Activated CD8-positive, alpha-beta T cell treated with anti-CD3 and anti-CD28 coated beads, Interleukin-2, amount 10 ng/mL, durations not matched to agents 7 days and 5 days (primary cell): ENCODE measurements around the gene IL24. TPM values are rescaled to one million over a fixed set of nuclear protein-coding genes. Genes with fewer than 3 reads are reported as not detected.
"Not testable (repeated sequence)": the region's sequence is repeated elsewhere in the genome, so short reads cannot be mapped to it uniquely, and the experiment has no call there.

Experiments used
- ATAC-seq: fragments of 150-1000 bp; cut with Tn5 transposase; one replicate; pipeline ENCODE4 v1.10.0; 2021; ENCODE audit warnings: moderate library complexity
- CTCF ChIA-PET: fragments of 350-600 bp; sonication (Branson Sonifier 250); formaldehyde crosslinking; loops from one replicate; lab custom pipeline; 2021; ENCODE audit warnings: antibody characterized with exemption; lab: Charles Lee
- POLR2A ChIA-PET: fragments of 350-600 bp; sonication (Branson Sonifier 250); formaldehyde crosslinking; loops from one replicate; lab custom pipeline; 2021; ENCODE audit warnings: antibody characterized with exemption; lab: Charles Lee
- DNase-seq: peaks from one replicate; pipeline ENCODE4 v3.0.0-alpha.2; 2020
- H3K27ac Mint-ChIP-seq: one replicate; pipeline ENCODE4 v1.8.0; 2021; ENCODE audit warnings: mild to moderate bottlenecking, mixed read lengths
- H3K27me3 Mint-ChIP-seq: one replicate; pipeline ENCODE4 v1.8.0; 2021; ENCODE audit warnings: low read depth, mixed read lengths
- H3K36me3 Mint-ChIP-seq: one replicate; pipeline ENCODE4 v1.8.0; 2021; ENCODE audit warnings: low read depth, mixed read lengths
- H3K4me1 Mint-ChIP-seq: one replicate; pipeline ENCODE4 v1.8.0; 2021; ENCODE audit warnings: low read depth, mixed read lengths
- H3K4me3 Mint-ChIP-seq: one replicate; pipeline ENCODE4 v1.8.0; 2021; ENCODE audit warnings: mild to moderate bottlenecking, mixed read lengths
- H3K9me3 Mint-ChIP-seq: one replicate; pipeline ENCODE4 v1.8.0; 2022; ENCODE audit warnings: mixed read lengths; ENCODE audit not compliant: insufficient read depth
- total RNA-seq, 2 experiments: library from RNA; stranded (reverse); gene quantifications; one replicate each; pipeline ENCODE4 v1.2.3, GENCODE V29; 2021

IL24 gene, protein sequence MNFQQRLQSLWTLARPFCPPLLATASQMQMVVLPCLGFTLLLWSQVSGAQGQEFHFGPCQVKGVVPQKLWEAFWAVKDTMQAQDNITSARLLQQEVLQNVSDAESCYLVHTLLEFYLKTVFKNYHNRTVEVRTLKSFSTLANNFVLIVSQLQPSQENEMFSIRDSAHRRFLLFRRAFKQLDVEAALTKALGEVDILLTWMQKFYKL
- not detected for total RNA-seq

DNA sequence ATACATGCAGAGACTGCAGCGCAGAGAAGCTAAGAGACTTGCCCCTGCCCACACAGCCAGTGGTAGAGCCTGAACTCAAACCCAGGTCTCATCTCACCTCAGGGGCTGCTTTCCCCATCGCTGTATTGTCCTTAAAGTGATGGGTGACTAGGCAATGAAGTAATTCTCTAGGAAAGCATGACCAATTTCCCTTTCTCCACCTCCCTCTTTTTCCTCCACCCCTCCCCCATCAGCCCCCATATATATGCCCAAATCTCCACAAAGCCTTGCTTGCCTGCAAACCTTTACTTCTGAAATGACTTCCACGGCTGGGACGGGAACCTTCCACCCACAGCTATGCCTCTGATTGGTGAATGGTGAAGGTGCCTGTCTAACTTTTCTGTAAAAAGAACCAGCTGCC is at the start of gene IL24:
Gene IL24, plus strand, starts transcription at position 269 of the 400 bp plus-strand sequence. CDS start 390 bp downstream, outside the sequence.
- no peaks in the 10 kb centered on the region for H3K36me3 Mint-ChIP-seq
- POLR2A ChIA-PET = no interaction called here
- no peak within 1 kb of the TSS for H3K4me3 Mint-ChIP-seq
- H3K27me3 Mint-ChIP-seq = peaks cover 2% of the 10 kb centered on the region
- H3K4me1 Mint-ChIP-seq = peaks cover 5% of the 10 kb centered on the region
- H3K27ac Mint-ChIP-seq = no peak within 1 kb of the TSS
- no peak for DNase-seq
- ATAC-seq = no peak
- no peaks in the 10 kb centered on the region for H3K9me3 Mint-ChIP-seq
- CTCF ChIA-PET = interaction anchor here (0.9 to 2.3 kb wide), 10 partner anchors 9 to 262 kb away, joined by 3 to 11 read pairs (median 6); partner anchors contain the start of genes DYRK3 and IL20

DNA sequence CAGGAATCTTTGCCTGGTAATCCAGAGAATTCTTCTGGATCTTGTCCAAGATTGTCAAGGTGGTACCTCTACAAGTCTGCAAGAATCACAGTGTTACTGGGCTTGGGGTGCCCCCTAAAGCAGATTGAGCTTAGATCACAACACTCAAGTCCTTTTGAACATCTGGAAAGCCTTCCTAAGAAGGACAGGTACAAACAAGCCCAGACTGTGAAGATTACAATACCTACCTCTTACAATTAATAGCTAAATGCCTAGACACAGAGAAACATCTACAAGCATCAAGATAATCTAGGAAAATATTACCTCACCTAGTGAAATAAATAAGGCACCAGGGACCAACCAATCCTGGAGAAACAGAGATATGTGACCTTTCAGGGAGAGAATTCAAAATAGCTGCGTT is 49.3 kb upstream of the IL24 start:
- DNase-seq = no peak
- Mint-ChIP-seq H3K9me3 (no peaks in the 10 kb centered on the region), H3K4me1 (no peaks in the 10 kb centered on the region), H3K36me3 (no peaks in the 10 kb centered on the region), H3K27ac (no peak overlapping the region), H3K4me3 (no peak overlapping the region), H3K27me3 (peaks cover 30% of the 10 kb centered on the region)
- no peak for ATAC-seq
- ChIA-PET CTCF (interaction anchor here (0.8 to 2.7 kb wide), 11 partner anchors 10 to 122 kb away, joined by 3 to 12 read pairs (median 6); partner anchors contain the start of gene IL20), POLR2A (no interaction called here)

DNA sequence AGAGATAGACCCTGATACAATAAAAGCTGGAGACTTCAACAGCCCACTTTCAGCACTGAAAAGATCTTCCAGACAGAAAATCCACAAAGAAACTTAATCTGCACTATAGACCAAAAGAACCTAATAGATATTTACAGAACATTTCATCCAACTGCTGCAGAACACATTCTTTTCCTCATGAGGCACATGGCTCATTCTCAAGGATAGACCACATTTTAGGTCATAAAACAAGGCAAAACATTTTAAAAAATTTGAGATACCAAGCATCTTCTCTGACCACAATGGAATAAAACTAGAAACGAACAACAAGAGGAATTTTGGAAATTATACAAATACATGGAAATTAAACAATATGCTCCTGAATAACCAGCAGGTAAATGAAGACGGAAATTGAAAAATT is 46.8 kb upstream of the IL24 start:
- Mint-ChIP-seq H3K27ac (no peak overlapping the region), H3K9me3 (no peaks in the 10 kb centered on the region), H3K4me1 (no peaks in the 10 kb centered on the region), H3K36me3 (no peaks in the 10 kb centered on the region), H3K4me3 (no peak overlapping the region), H3K27me3 (peaks cover 35% of the 10 kb centered on the region)
- DNase-seq (no peak), ATAC-seq (no peak)
- POLR2A ChIA-PET = no interaction called here
- CTCF ChIA-PET = interaction anchor here (1.1 to 1.5 kb wide), 2 partner anchors 62 to 116 kb away, joined by 3 to 5 read pairs; no protein-coding TSS in a partner anchor

DNA sequence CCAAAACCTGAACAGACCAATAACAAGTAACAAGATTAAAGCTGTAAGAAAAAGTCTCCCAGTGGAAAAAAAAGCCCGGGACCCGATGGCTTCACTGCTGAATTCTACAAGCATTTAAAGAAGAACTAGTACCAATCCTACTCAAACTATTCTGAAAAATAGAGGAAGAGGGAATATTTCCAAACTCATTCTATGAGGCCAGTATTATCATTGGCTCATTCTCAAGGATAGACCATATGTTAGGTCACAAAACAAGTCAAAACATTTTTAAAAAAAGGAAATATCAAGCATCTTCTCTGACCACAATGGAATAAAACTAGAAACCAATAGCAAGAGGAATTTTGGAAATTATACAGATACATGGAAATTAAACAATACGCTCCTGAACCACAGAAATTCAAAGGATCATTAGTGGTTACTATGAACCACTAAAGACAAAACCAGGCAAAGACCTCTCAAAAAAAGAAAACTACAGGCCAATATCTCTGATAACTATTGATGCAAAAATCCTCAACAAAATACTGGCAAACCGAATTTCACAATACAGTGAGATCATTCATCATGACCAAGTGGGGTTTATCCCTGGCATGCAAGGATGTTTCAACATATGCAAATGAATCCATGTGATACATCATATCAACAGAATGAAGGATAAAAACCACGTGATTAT is 45.8 kb upstream of the IL24 start:
- Mint-ChIP-seq H3K4me1 (peaks cover 6% of the 10 kb centered on the region), H3K27me3 (peaks cover 36% of the 10 kb centered on the region), H3K4me3 (no peak overlapping the region), H3K36me3 (no peaks in the 10 kb centered on the region), H3K27ac (no peak overlapping the region), H3K9me3 (no peaks in the 10 kb centered on the region)
- ChIA-PET POLR2A (no interaction called here), CTCF (interaction anchor here (1.1 to 1.5 kb wide), 2 partner anchors 61 to 117 kb away, joined by 3 to 5 read pairs; no protein-coding TSS in a partner anchor)
- DNase-seq = no peak
- no peak for ATAC-seq

DNA sequence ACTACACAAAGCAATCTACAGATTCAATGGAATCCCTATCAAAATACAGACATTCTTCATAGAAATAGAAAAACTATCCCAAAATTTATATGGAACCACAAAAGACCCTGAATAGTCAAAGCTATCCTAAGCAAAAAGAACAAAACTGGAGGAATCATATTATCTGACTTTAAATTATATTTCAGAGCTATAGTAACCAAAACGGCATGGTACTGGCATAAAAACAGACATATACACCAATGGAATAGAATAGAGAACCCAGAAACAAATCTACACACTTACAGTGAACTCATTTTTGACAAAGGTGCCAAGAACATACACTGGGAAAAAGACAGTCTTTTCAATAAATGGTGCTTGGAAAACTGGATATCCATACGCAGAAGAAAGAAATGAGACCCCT is 44.6 kb upstream of the IL24 start:
- ATAC-seq, H3K4me3 Mint-ChIP-seq, H3K4me1 Mint-ChIP-seq, H3K9me3 Mint-ChIP-seq, H3K27ac Mint-ChIP-seq, H3K36me3 Mint-ChIP-seq, POLR2A ChIA-PET, DNase-seq: not testable (repeated sequence)
- CTCF ChIA-PET = interaction anchor here (1.2 to 4.5 kb wide), 3 partner anchors 12 to 81 kb away, joined by 3 to 17 read pairs (median 4); partner anchors contain the start of gene IL20
- peaks cover 36% of the 10 kb centered on the region for H3K27me3 Mint-ChIP-seq

DNA sequence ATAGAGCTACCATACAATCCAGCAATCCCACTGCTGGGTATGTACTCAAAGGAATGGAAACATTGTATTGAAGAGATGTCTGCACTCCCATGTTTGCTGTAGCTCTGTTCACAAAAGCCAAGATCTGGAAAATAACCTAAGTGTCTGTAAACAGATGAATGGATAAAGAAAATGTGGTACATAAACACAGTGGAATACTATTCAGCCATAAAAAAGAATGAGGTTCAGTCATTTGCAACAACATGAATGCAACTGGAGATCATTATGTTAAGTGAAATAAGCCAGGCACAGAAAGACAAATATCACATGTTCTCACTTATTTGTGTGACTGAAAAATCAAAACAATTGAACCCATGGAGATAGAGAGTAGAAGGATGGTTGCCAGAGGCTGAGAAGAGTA is 43.5 kb upstream of the IL24 start:
- DNase-seq, H3K4me1 Mint-ChIP-seq, ATAC-seq, H3K36me3 Mint-ChIP-seq, H3K4me3 Mint-ChIP-seq, H3K27ac Mint-ChIP-seq, POLR2A ChIA-PET, H3K9me3 Mint-ChIP-seq: not testable (repeated sequence)
- CTCF ChIA-PET = interaction anchor here (0.9 to 4.5 kb wide), 5 partner anchors 11 to 119 kb away, joined by 3 to 17 read pairs (median 4); partner anchors contain the start of gene IL20
- H3K27me3 Mint-ChIP-seq = peaks cover 36% of the 10 kb centered on the region

- H3K36me3 Mint-ChIP-seq = peaks cover 3% of the 10 kb centered on the region
- no peaks in the 10 kb centered on the region for H3K9me3 Mint-ChIP-seq
- no peak overlapping the region for H3K4me3 Mint-ChIP-seq
- peaks cover 13% of the 10 kb centered on the region for H3K4me1 Mint-ChIP-seq
- peaks cover 32% of the 10 kb centered on the region for H3K27me3 Mint-ChIP-seq
- no peak overlapping the region for H3K27ac Mint-ChIP-seq
- ATAC-seq (no peak), DNase-seq (no peak)
- POLR2A ChIA-PET = no interaction called here
- CTCF ChIA-PET = interaction anchor here (1.2 to 4.5 kb wide), 5 partner anchors 10 to 120 kb away, joined by 3 to 17 read pairs (median 5); partner anchors contain the start of gene IL20
These were observed 42.7 kb upstream of the IL24 start for GRCh38 chr1:206854401-206855129.

- Mint-ChIP-seq H3K4me1 (peaks cover 15% of the 10 kb centered on the region), H3K4me3 (no peak overlapping the region), H3K9me3 (no peaks in the 10 kb centered on the region), H3K27ac (no peak overlapping the region), H3K27me3 (peaks cover 25% of the 10 kb centered on the region), H3K36me3 (peaks cover 3% of the 10 kb centered on the region)
- POLR2A ChIA-PET = interaction anchor here (0.8 kb wide), 1 partner anchor 10 kb away, joined by 3 read pairs; no protein-coding TSS in a partner anchor
- ATAC-seq (no peak), DNase-seq (no peak)
- CTCF ChIA-PET = interaction anchor here (0.9 to 4.5 kb wide), 17 partner anchors 8 to 127 kb away, joined by 3 to 18 read pairs (median 5); partner anchors contain the start of gene IL20
These were observed 41.4 kb upstream of the IL24 start for GRCh38 chr1:206855859-206856258.

GRCh38 chr1:206856674-206857464 is 40.4 kb upstream of the IL24 start:
- ATAC-seq (peak; percentile 53), DNase-seq (no peak)
- Mint-ChIP-seq H3K27me3 (peaks cover 25% of the 10 kb centered on the region), H3K9me3 (no peaks in the 10 kb centered on the region), H3K27ac (no peak overlapping the region), H3K4me3 (no peak overlapping the region), H3K4me1 (peaks cover 15% of the 10 kb centered on the region), H3K36me3 (peaks cover 3% of the 10 kb centered on the region)
- POLR2A ChIA-PET = no interaction called here
- CTCF ChIA-PET = interaction anchor here (0.8 to 4.5 kb wide), 20 partner anchors 8 to 130 kb away, joined by 3 to 18 read pairs (median 6); partner anchors contain the start of gene IL20

DNA sequence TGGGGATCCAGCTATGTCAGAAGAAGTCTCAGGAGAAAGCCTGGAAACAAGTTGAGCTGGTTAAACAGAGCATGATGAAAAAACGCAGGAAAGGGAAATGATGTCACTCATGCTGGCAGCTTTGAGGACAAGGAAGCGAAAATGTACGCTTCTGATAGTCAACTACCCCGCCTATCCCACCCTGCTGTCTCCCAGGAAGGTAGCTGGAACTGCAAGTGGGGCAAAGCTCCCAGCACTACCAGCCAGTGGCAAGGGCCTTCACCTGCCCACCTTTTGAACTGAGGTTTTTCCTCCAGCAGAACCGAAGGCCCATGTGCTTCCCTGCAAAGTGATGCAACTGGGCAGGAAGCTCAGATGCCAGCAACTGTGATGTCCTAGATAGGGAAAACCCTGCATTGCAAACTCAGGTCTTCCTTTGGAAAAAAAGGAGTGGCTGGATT is 38.1 kb upstream of the IL24 start:
- ATAC-seq = no peak
- H3K27ac Mint-ChIP-seq = peak overlapping the region; percentile 65
- ChIA-PET CTCF (interaction anchor here (0.6 to 4.4 kb wide), 18 partner anchors 11 to 195 kb away, joined by 3 to 22 read pairs (median 4); no protein-coding TSS in a partner anchor), POLR2A (interaction anchor here (1.6 kb wide), 1 partner anchor 49 kb away, joined by 6 read pairs; no protein-coding TSS in a partner anchor)
- H3K27me3 Mint-ChIP-seq = peaks cover 22% of the 10 kb centered on the region
- peaks cover 3% of the 10 kb centered on the region for H3K36me3 Mint-ChIP-seq
- no peak overlapping the region for H3K4me3 Mint-ChIP-seq
- no peaks in the 10 kb centered on the region for H3K9me3 Mint-ChIP-seq
- H3K4me1 Mint-ChIP-seq = peaks cover 15% of the 10 kb centered on the region
- no peak for DNase-seq
